Measurements from ENCODE around the gene IAH1.
A peak's percentile ranks its signal among the peaks of the same experiment; 100 is the strongest.

IAH1 gene, protein sequence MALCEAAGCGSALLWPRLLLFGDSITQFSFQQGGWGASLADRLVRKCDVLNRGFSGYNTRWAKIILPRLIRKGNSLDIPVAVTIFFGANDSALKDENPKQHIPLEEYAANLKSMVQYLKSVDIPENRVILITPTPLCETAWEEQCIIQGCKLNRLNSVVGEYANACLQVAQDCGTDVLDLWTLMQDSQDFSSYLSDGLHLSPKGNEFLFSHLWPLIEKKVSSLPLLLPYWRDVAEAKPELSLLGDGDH

DNA sequence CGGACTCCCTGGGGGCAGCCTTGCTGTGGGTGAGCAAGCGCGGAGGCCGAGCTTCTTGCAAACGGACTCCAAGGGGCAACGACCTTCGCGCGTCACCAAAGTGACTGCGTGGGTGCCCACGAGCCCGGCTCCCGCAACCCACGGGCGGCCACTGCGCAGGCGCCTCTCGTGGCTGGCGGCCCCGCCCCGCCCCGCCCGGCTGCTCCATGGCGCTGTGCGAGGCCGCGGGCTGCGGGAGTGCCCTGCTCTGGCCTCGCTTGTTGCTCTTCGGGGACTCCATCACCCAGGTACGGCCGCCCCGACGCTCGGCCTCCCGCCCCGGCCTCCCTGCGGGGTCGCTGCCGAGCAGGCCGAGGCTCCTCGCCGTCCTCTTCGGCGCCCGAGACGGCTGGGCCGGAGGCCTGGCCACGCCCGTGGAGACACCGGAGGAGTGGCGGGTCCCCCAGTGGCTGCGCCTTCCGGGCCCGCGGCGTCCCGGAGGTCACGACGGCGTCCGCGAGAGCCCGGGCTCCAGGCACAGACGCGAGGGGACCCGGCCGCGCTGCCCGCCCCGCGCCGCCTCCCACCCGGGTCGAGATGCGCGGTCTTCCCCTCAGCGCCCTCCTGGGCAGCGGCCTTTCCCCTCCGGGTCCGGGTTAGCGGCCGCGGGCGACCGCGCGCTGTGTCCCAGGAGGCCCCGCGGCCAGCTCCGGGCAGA lies at the start of gene IAH1:
IAH1 (plus strand) TSS at position 191 of the 697 bp plus-strand sequence; CDS start at position 207, 16 bp downstream.
- DNase-seq = peak; percentile 76

DNA sequence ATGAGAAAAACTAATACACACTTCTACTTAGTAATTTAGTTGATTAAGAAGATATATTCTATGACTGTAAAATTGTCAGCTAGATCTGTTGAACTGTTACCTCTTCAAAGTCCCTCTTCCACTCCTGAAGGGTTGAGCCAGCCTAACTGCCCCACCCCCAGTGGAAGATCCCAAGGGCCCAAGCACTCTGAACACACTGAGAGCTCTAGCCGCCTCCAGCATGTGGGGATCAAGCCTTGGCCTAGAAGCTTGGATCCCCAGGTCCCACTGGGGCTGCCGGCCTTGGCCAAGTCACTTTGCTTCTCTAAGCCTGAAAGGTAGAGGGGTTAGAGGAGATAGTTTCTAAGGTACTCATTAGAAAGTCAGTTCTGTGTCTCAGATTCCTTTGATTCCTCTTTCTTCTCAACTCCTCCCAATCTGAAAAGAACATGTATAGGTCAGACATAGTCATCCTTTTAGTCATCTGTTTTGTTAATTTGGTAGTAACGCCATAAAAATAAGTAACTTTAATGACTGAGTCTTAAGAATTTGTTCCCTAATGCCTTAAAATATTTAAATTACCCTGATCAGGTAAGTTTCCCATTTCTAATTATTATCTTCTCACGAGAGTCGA lies 45.3 kb upstream of the IAH1 start:
- DNase-seq = no peak

- DNase-seq = no peak
Measured at GRCh38 chr2:9430316-9431293, 43.7 kb upstream of the IAH1 start.

DNA sequence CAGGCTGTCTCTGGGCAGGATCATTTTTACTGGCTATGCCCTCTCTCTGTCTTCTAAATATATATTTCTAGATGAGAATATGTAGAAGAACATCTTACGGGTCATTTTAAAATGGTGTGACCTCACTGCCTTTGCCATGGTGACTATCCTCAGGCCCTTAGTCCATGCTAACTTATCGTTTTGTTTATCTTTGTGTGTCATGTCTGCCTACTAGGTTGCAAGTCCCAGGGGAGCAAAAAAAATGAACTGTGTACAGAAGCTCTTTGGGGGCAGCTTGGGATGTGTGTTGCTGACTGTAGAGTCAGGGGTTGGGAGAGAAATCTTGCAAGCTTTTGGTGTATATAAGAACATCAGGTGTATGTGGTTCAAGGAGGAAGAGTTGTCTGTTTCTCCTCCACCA lies 39.9 kb upstream of the IAH1 start:
- no peak for DNase-seq

DNA sequence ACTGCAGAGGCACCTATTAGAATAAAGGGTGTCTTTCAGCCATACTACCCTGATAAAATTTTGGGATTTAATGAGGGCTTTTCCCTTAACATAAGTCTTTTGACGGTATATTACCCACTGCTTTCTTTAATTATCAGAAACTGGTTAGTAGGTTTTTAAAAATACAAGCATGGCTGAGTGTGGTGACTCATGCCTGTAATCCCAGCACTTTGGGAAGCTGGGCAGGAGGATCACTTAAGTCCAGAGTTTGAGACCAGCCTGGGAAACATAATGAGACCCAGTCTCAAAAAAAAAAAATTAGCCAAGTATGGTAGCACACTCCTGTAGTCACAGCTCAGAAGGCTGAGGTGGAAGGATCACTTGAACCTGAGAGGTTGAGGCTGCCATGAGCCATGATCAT lies 34.8 kb upstream of the IAH1 start:
- DNase-seq = no peak

GRCh38 chr2:9440058-9440727 lies 34.2 kb upstream of the IAH1 start:
- no peak for DNase-seq

GRCh38 chr2:9441556-9441955 lies 32.8 kb upstream of the IAH1 start:
- DNase-seq = no peak

DNA sequence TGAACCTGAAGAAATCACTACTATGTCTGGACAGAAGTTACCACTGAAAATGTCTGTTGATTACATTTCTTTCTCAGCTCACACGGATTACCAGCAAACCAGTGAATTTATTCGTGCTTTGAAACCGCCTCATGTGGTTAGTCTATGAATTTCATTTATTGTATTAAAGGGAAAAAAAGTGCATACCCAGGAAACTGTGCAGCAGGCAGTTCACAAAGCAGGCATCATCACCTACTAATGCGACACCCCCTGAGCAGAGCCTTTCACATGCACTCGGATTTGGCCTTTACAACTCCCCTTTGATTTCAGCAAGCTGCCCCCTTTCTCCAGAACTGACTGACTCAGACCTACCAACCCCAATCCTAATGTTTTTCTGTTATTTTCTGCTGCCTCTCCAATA lies 30.8 kb upstream of the IAH1 start:
- DNase-seq = no peak

- DNase-seq = no peak
Measured at GRCh38 chr2:9445089-9445488, 29.3 kb upstream of the IAH1 start.

GRCh38 chr2:9451231-9451630 lies 23.1 kb upstream of the IAH1 start:
- no peak for DNase-seq

DNA sequence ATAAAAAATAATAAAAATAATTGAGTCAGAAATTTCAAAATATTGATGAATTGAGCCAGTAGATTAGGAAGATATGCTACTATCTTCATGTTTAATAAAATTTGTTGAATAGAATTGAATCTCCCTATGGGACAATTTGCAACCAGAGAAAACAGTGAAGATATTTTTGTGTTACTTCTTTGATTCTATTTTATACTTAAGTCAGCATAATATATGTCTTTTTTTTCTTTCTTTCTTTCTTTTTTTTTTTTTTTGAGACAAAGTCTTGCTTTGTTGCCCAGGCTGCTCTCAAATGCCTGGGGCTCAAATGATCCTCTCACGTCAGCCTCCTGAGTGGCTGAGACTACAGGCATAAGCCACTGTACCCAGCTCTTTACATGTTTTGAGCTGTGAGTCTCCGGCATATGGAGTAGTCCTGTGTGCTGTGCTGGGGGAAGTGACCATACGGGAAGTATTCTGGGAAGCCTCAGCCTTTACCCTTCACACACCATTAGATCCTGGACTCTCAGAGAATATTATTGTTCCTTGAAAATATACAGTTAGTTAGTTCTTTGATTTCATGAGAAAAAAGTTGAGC lies 13.8 kb upstream of the IAH1 start:
- no peak for DNase-seq

DNA sequence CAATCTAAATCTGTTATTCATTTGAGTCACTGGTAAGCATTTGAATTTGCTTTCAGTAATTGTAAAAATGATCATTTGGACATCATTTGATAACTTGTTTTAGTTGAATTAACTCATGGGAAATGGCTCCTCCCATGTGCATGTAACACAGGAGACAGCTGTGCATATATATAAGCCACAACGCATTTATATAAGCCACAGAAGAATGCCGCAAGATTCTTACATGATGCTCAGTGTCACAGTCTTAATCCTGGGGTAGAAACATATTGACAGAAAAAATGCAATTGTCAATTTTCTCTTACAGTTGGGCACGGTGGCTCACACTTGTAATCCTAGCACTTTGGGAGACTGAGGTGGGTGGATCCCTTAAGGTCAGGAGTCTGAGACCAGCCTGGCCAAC lies 13.3 kb upstream of the IAH1 start:
- no peak for DNase-seq

DNA sequence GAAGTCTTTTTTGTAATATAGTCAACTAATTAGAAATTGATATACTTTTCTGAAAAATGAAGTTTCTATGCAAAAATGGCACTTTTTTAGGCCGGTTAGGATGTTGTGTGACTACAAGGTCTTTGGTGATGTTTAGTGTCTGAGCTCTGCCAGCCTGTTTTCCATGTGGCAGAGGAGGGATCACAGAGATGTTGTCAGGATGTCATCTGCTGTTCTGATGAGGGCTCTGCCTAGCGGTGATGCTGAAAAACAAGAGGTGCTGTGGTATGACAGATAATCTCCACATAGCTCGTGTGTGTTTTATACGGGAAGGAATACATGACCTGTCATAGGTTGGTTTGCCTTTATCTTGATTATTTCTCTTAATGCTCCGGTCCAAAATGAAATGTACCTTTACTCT lies 12.0 kb upstream of the IAH1 start:
- DNase-seq = no peak

DNA sequence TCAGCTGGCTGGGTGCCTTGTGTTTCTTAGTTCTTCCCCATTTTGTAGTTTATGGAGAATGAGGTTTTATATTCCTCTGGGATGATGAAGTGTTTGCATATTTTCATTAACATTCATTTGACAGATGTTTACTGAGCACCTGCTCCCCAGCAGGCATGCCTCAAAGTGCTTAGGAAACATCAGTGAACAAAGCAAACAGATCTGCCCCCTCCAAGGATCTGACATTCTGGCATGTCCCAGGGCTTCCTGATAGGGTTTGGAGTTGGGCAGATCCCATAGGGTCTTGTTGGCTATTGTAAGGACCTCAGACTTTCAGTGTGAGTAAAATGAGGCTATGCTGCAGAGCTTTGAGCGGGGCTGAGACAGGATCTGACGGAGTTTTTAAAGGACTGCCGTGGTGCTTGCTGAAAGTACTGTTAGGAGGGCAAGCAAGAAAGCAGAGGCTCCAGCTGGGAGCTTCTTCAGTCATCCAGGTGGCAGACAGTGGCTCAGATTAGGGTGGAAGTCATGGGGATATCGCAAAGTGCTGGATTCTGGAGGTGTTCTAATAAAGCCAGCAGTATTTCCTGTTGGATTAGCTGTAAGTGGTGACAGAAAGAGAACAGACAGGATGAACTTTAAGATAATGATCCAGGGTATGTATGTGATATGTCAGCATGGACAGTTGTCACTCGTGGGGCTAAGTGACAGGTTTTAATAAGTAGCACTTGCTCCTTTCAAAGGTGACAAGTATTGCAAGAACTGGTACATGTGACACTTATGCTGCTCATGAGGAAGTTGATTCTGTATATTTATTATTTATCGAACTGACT lies 11.3 kb upstream of the IAH1 start:
- no peak for DNase-seq

- DNase-seq = no peak
Measured at GRCh38 chr2:9463698-9464034, 10.7 kb upstream of the IAH1 start.

GRCh38 chr2:9465170-9465569 lies 9.2 kb upstream of the IAH1 start:
- no peak for DNase-seq

DNA sequence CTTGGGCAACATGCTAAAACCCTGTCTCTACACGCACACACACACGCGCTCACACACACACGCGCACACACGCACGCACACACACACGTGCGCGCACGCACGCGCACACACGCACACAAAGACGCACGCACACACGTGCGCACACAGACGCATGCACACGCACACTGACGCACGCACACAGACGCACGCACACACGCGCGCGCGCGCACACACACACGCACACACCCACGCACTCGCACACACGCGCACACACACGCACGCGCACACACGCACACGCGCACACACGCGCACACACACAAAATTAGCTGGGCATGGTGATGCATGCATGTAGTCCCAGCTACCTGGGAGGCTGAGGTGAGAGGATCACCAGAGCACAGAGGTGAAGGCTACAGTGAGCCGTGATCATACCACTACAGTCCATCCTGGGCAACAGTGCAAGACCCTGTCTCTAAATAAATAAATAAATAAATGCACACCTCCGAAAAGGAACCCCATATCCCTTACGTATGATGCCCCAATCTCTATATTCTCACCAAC lies 8.1 kb upstream of the IAH1 start:
- no peak for DNase-seq

DNA sequence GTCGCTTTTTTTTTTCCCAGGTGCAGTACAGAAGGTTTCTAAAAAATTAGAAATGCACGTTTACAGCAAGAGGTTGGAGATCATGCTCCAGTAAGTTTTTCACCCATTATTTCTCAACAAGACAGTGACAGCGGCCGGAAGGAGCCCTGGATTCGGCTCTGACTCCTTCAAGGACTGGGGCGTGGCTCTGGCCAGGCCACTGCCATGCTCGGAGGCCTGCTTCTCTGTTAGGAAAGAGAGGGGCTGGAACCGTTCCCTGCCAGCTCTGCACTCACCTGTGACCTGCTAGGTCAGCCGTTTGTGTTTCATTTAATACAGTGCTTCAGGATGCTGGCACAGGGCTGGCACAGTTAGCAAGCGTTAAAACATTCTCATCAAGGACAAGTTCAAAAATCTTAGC lies 6.7 kb upstream of the IAH1 start:
- no peak for DNase-seq

- DNase-seq = no peak
Measured at GRCh38 chr2:9471206-9471605, 3.1 kb upstream of the IAH1 start.

DNA sequence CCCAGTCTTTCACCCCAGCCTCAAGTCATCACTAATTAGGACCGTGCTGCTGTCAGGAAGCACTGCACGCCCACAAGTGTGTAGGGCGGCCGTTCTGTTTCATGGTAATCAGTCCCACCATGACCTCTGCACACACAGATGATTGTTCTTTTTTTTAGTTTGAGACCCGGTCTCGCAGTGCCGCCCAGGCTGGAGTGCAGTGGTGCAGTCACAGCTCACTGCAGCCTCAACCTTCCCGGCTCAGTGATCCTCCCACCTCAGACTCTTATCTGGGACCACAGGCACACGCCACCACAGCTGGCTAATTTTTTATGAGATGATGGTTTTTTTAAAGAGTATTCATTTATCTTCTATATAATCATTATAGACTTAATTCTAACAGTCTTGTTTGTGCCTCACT lies 1.8 kb upstream of the IAH1 start:
- no peak for DNase-seq

DNA sequence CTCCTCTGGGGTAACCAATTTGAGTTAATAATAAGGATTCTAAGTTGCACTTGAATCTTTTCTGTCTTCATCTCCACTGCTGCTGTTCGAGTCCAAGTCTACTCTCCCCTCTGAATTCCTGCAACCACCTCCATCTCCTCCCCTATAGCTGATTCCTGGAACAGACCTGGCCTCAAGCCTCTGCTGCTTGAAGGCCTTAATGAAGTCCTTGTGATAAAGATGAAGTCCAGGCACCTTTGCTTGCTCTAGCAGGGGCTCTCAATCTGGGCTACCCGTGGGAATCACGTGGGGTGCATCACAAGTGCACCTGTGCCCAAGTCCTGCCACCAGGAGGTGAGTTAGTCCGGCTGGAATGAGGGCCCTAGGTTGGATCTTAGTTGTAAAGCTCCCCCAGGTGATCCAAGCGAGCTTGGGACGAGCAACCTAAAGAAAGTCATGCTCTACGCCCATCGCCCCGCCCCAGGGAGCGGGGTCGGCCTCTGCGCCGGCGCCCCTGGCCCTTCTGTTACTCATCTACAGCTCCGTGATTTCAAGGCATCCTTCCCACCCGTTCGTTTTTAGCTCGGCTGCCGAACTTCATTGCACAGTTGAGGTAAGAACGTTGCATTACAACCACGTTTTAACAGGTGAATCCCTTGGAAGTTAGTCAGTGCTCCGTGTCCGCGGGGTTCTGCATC lies 905 bp upstream of the IAH1 start:
- DNase-seq = peak; percentile 45

Data from stimulated activated CD4-positive, alpha-beta T cell treated with anti-CD3 and anti-CD28 coated beads, Interleukin-4, amount 100 ng/mL, for 1 hour (primary cell).